SHP77 treated with DMSO at 0.1 percent for 48 hours (cell line): ENCODE measurements around the gene SPOCK1.

Source experiments
- DNase-seq: peaks from one replicate; lab custom pipeline; 2025; lab: John Stamatoyannopoulos, UW

SPOCK1 gene

GRCh38 chr5:137292461-137293027 is 206.6 kb downstream of the SPOCK1 start:
- peak; percentile 54 for DNase-seq

- no peak for DNase-seq
Observed at GRCh38 chr5:137291436-137291835, 207.7 kb downstream of the SPOCK1 start.

GRCh38 chr5:137291031-137291430 is 208.1 kb downstream of the SPOCK1 start:
- no peak for DNase-seq

GRCh38 chr5:137290373-137290772 is 208.8 kb downstream of the SPOCK1 start:
- DNase-seq = no peak

GRCh38 chr5:137289856-137290255 is 209.3 kb downstream of the SPOCK1 start:
- DNase-seq = no peak

GRCh38 chr5:137287569-137287968 is 211.6 kb downstream of the SPOCK1 start:
- DNase-seq = no peak

- DNase-seq = no peak
Observed at GRCh38 chr5:137286025-137286610, 213.0 kb downstream of the SPOCK1 start.

- no peak for DNase-seq
Observed at GRCh38 chr5:137283801-137284200, 215.3 kb downstream of the SPOCK1 start.

GRCh38 chr5:137282216-137282615 is 216.9 kb downstream of the SPOCK1 start:
- no peak for DNase-seq

GRCh38 chr5:137281201-137281600 is 217.9 kb downstream of the SPOCK1 start:
- no peak for DNase-seq

GRCh38 chr5:137280656-137281055 is 218.5 kb downstream of the SPOCK1 start:
- DNase-seq = no peak

- peak; percentile 78 for DNase-seq
Observed at GRCh38 chr5:137279521-137280231, 219.4 kb downstream of the SPOCK1 start.

GRCh38 chr5:137278476-137278875 is 220.7 kb downstream of the SPOCK1 start:
- no peak for DNase-seq

- no peak for DNase-seq
Observed at GRCh38 chr5:137275083-137275482, 224.0 kb downstream of the SPOCK1 start.

- DNase-seq = no peak
Observed at GRCh38 chr5:137273511-137273910, 225.6 kb downstream of the SPOCK1 start.

GRCh38 chr5:137272831-137273230 is 226.3 kb downstream of the SPOCK1 start:
- DNase-seq = no peak

- no peak for DNase-seq
Observed at GRCh38 chr5:137269946-137270345, 229.2 kb downstream of the SPOCK1 start.

- no peak for DNase-seq
Observed at GRCh38 chr5:137269274-137269673, 229.9 kb downstream of the SPOCK1 start.

GRCh38 chr5:137268646-137269045 is 230.5 kb downstream of the SPOCK1 start:
- no peak for DNase-seq

GRCh38 chr5:137266186-137266585 is 232.9 kb downstream of the SPOCK1 start:
- no peak for DNase-seq

- no peak for DNase-seq
Observed at GRCh38 chr5:137265457-137265856, 233.7 kb downstream of the SPOCK1 start.

- no peak for DNase-seq
Observed at GRCh38 chr5:137264573-137264972, 234.6 kb downstream of the SPOCK1 start.

GRCh38 chr5:137264041-137264440 is 235.1 kb downstream of the SPOCK1 start:
- no peak for DNase-seq
